Suprapubic skin (tissue), 4 donors: ENCODE data around the gene SUGCT. TPM values are rescaled to one million over a fixed set of nuclear protein-coding genes. Genes with fewer than 3 reads are reported as not detected.

Experiments
- DNase-seq, 2 donors: peaks; one replicate each; pipeline ENCODE4 v3.0.0-alpha.2; 2019; ENCODE audit warnings: low spot score in 2 of 2
- H3K27ac ChIP-seq: fragments of 200-600 bp; sonication (generic); one replicate; pipeline ENCODE4 v1.5.1; 2019
- H3K27me3 ChIP-seq: fragments of 200-600 bp; sonication (generic); one replicate; pipeline ENCODE4 v1.5.1; 2019
- H3K36me3 ChIP-seq: fragments of 200-600 bp; sonication (generic); one replicate; pipeline ENCODE4 v1.5.1; 2019
- H3K4me1 ChIP-seq: fragments of 200-600 bp; sonication (generic); one replicate; pipeline ENCODE4 v1.5.1; 2019
- H3K4me3 ChIP-seq: fragments of 200-600 bp; sonication (generic); one replicate; pipeline ENCODE4 v1.5.1; 2019; ENCODE audit warnings: mild to moderate bottlenecking
- H3K9me3 ChIP-seq: fragments of 200-600 bp; sonication (generic); one replicate; pipeline ENCODE4 v1.5.1; 2019
- CTCF ChIP-seq, 2 donors: fragments of 200-600 bp in 1 of 2; fragments of 450-650 bp in 1 of 2; sonication (generic) in 1 of 2; IDR thresholded peaks; one replicate each; pipeline ENCODE4 v1.5.1; 2016 to 2019; ENCODE audit warnings: antibody characterized with exemption in 2 of 2, mild to moderate bottlenecking in 1 of 2, moderate library complexity in 1 of 2
- EP300 ChIP-seq: sonication (generic); formaldehyde crosslinking; IDR thresholded peaks from one replicate; pipeline ENCODE4 v1.6.1; 2017; ENCODE audit warnings: antibody characterized with exemption
- POLR2A ChIP-seq, 2 donors: fragments of 450-650 bp; IDR thresholded peaks; one replicate each; pipeline ENCODE4 v1.6.1; 2017; ENCODE audit warnings: antibody characterized with exemption in 2 of 2, mild to moderate bottlenecking in 2 of 2, moderate library complexity in 2 of 2
- POLR2AphosphoS5 ChIP-seq, 3 donors: sonication (generic); formaldehyde crosslinking; IDR thresholded peaks; one replicate each; pipeline ENCODE4 v1.6.1; 2017; ENCODE audit warnings: antibody characterized with exemption in 3 of 3
- WGBS: methylation state at CpG from one replicate; pipeline ENCODE4 v1.1.5; 2018; 5-methylcytosine and 5-hydroxymethylcytosine counted together
- total RNA-seq, 4 donors: library from RNA; depleted of rRNA; stranded (reverse); fragments of >200 nt; gene quantifications; one replicate each; pipeline ENCODE4 v1.1.0, GENCODE V29; 2016

SUGCT gene
- total RNA-seq, 4 donors from 2014 or later: 0.73 to 2.2 (median 0.98) TPM; not detected in 1

- DNase-seq: no peak
- Histone ChIP-seq H3K36me3 (no peaks in the 10 kb centered on the region), H3K4me1 (no peaks in the 10 kb centered on the region), H3K27me3 (no peaks in the 10 kb centered on the region), H3K9me3 (no peaks in the 10 kb centered on the region), H3K4me3 (no peak overlapping the region), H3K27ac (no peak overlapping the region)
- TF ChIP-seq CTCF (IDR thresholded peaks at IDR 0.05): no peak
- TF ChIP-seq POLR2AphosphoS5 (IDR thresholded peaks at IDR 0.05): no peak
- TF ChIP-seq EP300: no peak
- no peak for TF ChIP-seq POLR2A (IDR thresholded peaks at IDR 0.05)
- WGBS: 92% methylated on average over 3 of the region's 3 CpGs
Measured at GRCh38 chr7:40418983-40419382, 284.2 kb downstream of the SUGCT start.

GRCh38 chr7:40419806-40420205 is 285.0 kb downstream of the SUGCT start:
- H3K4me3 ChIP-seq: no peak overlapping the region
- H3K27me3 ChIP-seq: no peaks in the 10 kb centered on the region
- H3K27ac ChIP-seq: no peak overlapping the region
- no peaks in the 10 kb centered on the region for H3K9me3 ChIP-seq
- H3K36me3 ChIP-seq: no peaks in the 10 kb centered on the region
- TF ChIP-seq POLR2AphosphoS5 (IDR thresholded peaks at IDR 0.05) (no peak), POLR2A (IDR thresholded peaks at IDR 0.05) (no peak), EP300 (no peak), CTCF (IDR thresholded peaks at IDR 0.05) (no peak)
- whole genome bisulfite sequencing: no CpG with 5 or more reads among the region's 1 CpG
- H3K4me1 ChIP-seq: no peaks in the 10 kb centered on the region
- no peak for DNase-seq

GRCh38 chr7:40421433-40421832 is 286.6 kb downstream of the SUGCT start:
- H3K4me1 ChIP-seq: no peaks in the 10 kb centered on the region
- WGBS: 95% methylated on average over 1 of the region's 1 CpG
- no peak overlapping the region for H3K4me3 ChIP-seq
- H3K27me3 ChIP-seq: no peaks in the 10 kb centered on the region
- no peaks in the 10 kb centered on the region for H3K9me3 ChIP-seq
- H3K36me3 ChIP-seq: no peaks in the 10 kb centered on the region
- no peak for TF ChIP-seq POLR2A (IDR thresholded peaks at IDR 0.05)
- TF ChIP-seq POLR2AphosphoS5 (IDR thresholded peaks at IDR 0.05): no peak
- no peak for TF ChIP-seq EP300
- no peak for TF ChIP-seq CTCF (IDR thresholded peaks at IDR 0.05)
- no peak overlapping the region for H3K27ac ChIP-seq
- DNase-seq: no peak

- no peaks in the 10 kb centered on the region for H3K36me3 ChIP-seq
- H3K9me3 ChIP-seq: no peaks in the 10 kb centered on the region
- H3K27me3 ChIP-seq: no peaks in the 10 kb centered on the region
- H3K27ac ChIP-seq: no peak overlapping the region
- no peak for TF ChIP-seq POLR2AphosphoS5 (IDR thresholded peaks at IDR 0.05)
- no peak for TF ChIP-seq CTCF (IDR thresholded peaks at IDR 0.05)
- TF ChIP-seq POLR2A (IDR thresholded peaks at IDR 0.05): no peak
- no peak for TF ChIP-seq EP300
- no peaks in the 10 kb centered on the region for H3K4me1 ChIP-seq
- DNase-seq: no peak
- 60% methylated on average over 2 of the region's 2 CpGs for whole genome bisulfite sequencing
- no peak overlapping the region for H3K4me3 ChIP-seq
Measured at GRCh38 chr7:40425696-40426095, 290.9 kb downstream of the SUGCT start.

GRCh38 chr7:40428421-40428820 is 293.6 kb downstream of the SUGCT start:
- no peaks in the 10 kb centered on the region for H3K4me1 ChIP-seq
- H3K27ac ChIP-seq: no peak overlapping the region
- no peak for DNase-seq
- H3K9me3 ChIP-seq: no peaks in the 10 kb centered on the region
- H3K4me3 ChIP-seq: no peak overlapping the region
- no peaks in the 10 kb centered on the region for H3K36me3 ChIP-seq
- no peaks in the 10 kb centered on the region for H3K27me3 ChIP-seq
- TF ChIP-seq EP300: no peak
- TF ChIP-seq POLR2AphosphoS5 (IDR thresholded peaks at IDR 0.05): no peak
- TF ChIP-seq CTCF (IDR thresholded peaks at IDR 0.05): no peak
- TF ChIP-seq POLR2A (IDR thresholded peaks at IDR 0.05): no peak
- 54% methylated on average over 1 of the region's 1 CpG for WGBS
